HepG2 (cell line): ENCODE results near the gene STUB1. TPM values are rescaled to one million over a fixed set of nuclear protein-coding genes. Genes with fewer than 3 reads are reported as not detected.

ENCODE experiments used
- ATF4 ChIP-seq, 2 experiments: fragments of 450-650 bp in 1 of 2; sonication (generic) in 1 of 2; formaldehyde crosslinking; IDR thresholded peaks; 2 replicates each; pipeline versions ENCODE4 v1.5.0 to v1.8.0; 2020 to 2022; ENCODE audit warnings: mild to moderate bottlenecking in 1 of 2, missing genetic modification reagents in 1 of 2
- CBX5 ChIP-seq: sonication (generic); formaldehyde crosslinking; IDR thresholded peaks from 2 replicates; pipeline ENCODE4 v1.4.0; 2020; ENCODE audit warnings: missing genetic modification reagents, borderline replicate concordance
- GTF2F1 ChIP-seq: fragments of 150-350 bp; IDR thresholded peaks from 2 replicates; pipeline ENCODE4 v1.6.1; 2014; ENCODE audit warnings: low read length
- HOMEZ ChIP-seq: IDR thresholded peaks from 2 replicates; pipeline ENCODE4 v1.6.1; 2016; ENCODE audit warnings: low read depth
- HOXA7 ChIP-seq: sonication (generic); formaldehyde crosslinking; IDR thresholded peaks from 2 replicates; pipeline ENCODE4 v1.8.1; 2022; ENCODE audit warnings: mild to moderate bottlenecking, missing genetic modification reagents, moderate library complexity
- RFX5 ChIP-seq: IDR thresholded peaks from 2 replicates; pipeline ENCODE4 v1.6.1; 2011; ENCODE audit warnings: low read depth, low read length, improper control_type of control experiment
- SOX6 ChIP-seq, 2 experiments: fragments of 450-650 bp in 1 of 2; sonication (generic) in 1 of 2; formaldehyde crosslinking in 1 of 2; IDR thresholded peaks; 2 replicates each; pipeline versions ENCODE4 v1.4.0 to v1.6.1; 2017 to 2020; ENCODE audit warnings: antibody characterized with exemption in 1 of 2, mild to moderate bottlenecking in 1 of 2, missing genetic modification reagents in 1 of 2
- ZNF17 ChIP-seq: sonication (generic); formaldehyde crosslinking; IDR thresholded peaks from 2 replicates; pipeline ENCODE4 v1.5.0; 2020; ENCODE audit warnings: mild to moderate bottlenecking, missing genetic modification reagents
- ZNF232 ChIP-seq: sonication (generic); formaldehyde crosslinking; IDR thresholded peaks from 2 replicates; pipeline ENCODE4 v1.4.0; 2020; ENCODE audit warnings: missing genetic modification reagents, borderline replicate concordance
- ZNF563 ChIP-seq: sonication (generic); formaldehyde crosslinking; IDR thresholded peaks from 2 replicates; pipeline ENCODE4 v1.8.0; 2022; ENCODE audit warnings: mild to moderate bottlenecking, moderate library complexity, missing genetic modification reagents
- ZNF597 ChIP-seq: sonication (generic); formaldehyde crosslinking; IDR thresholded peaks from 2 replicates; pipeline ENCODE4 v1.5.0; 2020; ENCODE audit warnings: missing genetic modification reagents
- polyA plus RNA-seq, 8 experiments: library from polyadenylated mRNA; depleted of rRNA in 3 of 8; stranded (reverse) in 7 of 8; unstranded in 1 of 8; fragments of >200 nt; fragmentation: Illumina TruSeq in 4 of 8; extraction: Trizol in 4 of 8; gene quantifications; 2 replicates each; pipeline versions ENCODE4 v1.2.1 to v1.2.3, GENCODE V29; 2011 to 2016; ENCODE audit warnings: low read depth in 4 of 8, missing spikeins in 1 of 8, mixed read lengths in 1 of 8; ENCODE audit not compliant: insufficient read depth in 1 of 8
- total RNA-seq, 5 experiments: library from RNA; depleted of rRNA; stranded (reverse); fragments of >200 nt; fragmentation: Illumina TruSeq; extraction: Trizol; gene quantifications; 2 replicates each; pipeline ENCODE4 v1.2.3, GENCODE V29; 2016; ENCODE audit warnings: low read depth in 1 of 5
- TF ChIP-seq, protein P1 (sequence below): IDR thresholded peaks from 2 replicates; pipeline ENCODE4 v1.6.1; 2012; ENCODE audit warnings: low read length, improper control_type of control experiment
- TF ChIP-seq, protein P2 (sequence below), 2 experiments: IDR thresholded peaks; 2 replicates each; pipeline ENCODE4 v1.6.1; 2011 to 2012; ENCODE audit warnings: low read length in 2 of 2, borderline replicate concordance in 1 of 2, low read depth in 1 of 2, mild to moderate bottlenecking in 1 of 2, moderate library complexity in 1 of 2
- TF ChIP-seq, protein P3 (sequence below): sonication (generic); formaldehyde crosslinking; IDR thresholded peaks from 2 replicates; pipeline ENCODE4 v1.4.0; 2020; ENCODE audit warnings: mild to moderate bottlenecking, missing genetic modification reagents

STUB1 gene
- total and polyA plus RNA-seq, 2 of the 13 experiments (the other 11 are each of a cell fraction or from before 2014, with no cell fraction given): 52.9 to 78.2 TPM

GRCh38 chr16:667780-668518, 12.3 kb upstream of the STUB1 start, which contains the start of gene RHOT2 (continued):
- TF ChIP-seq, protein P1, sequence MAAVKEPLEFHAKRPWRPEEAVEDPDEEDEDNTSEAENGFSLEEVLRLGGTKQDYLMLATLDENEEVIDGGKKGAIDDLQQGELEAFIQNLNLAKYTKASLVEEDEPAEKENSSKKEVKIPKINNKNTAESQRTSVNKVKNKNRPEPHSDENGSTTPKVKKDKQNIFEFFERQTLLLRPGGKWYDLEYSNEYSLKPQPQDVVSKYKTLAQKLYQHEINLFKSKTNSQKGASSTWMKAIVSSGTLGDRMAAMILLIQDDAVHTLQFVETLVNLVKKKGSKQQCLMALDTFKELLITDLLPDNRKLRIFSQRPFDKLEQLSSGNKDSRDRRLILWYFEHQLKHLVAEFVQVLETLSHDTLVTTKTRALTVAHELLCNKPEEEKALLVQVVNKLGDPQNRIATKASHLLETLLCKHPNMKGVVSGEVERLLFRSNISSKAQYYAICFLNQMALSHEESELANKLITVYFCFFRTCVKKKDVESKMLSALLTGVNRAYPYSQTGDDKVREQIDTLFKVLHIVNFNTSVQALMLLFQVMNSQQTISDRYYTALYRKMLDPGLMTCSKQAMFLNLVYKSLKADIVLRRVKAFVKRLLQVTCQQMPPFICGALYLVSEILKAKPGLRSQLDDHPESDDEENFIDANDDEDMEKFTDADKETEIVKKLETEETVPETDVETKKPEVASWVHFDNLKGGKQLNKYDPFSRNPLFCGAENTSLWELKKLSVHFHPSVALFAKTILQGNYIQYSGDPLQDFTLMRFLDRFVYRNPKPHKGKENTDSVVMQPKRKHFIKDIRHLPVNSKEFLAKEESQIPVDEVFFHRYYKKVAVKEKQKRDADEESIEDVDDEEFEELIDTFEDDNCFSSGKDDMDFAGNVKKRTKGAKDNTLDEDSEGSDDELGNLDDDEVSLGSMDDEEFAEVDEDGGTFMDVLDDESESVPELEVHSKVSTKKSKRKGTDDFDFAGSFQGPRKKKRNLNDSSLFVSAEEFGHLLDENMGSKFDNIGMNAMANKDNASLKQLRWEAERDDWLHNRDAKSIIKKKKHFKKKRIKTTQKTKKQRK: no peak
- TF ChIP-seq CBX5 (no peak), ZNF597 (CRISPR knock-in tag) (no peak), ATF4 (CRISPR knock-in tag; IDR thresholded peaks at IDR 0.05) (peak in 1 of 2 experiments; percentile 54; a peak in 1 of 4 replicates), HOXA7 (CRISPR knock-in tag) (no peak), ZNF17 (CRISPR knock-in tag) (no peak), SOX6 (IDR thresholded peaks at IDR 0.05) (no peak), SOX6 (CRISPR knock-in tag; IDR thresholded peaks at IDR 0.05) (no peak), RFX5 (no peak), ZNF232 (CRISPR knock-in tag) (peak; percentile 51; the same call in 1 of the 2 replicates), GTF2F1 (no peak), ZNF563 (CRISPR knock-in tag) (peak; percentile 59; the same call in 1 of the 2 replicates), HOMEZ (peak; percentile 75; the same call in 1 of the 2 replicates)
- TF ChIP-seq, protein P2, sequence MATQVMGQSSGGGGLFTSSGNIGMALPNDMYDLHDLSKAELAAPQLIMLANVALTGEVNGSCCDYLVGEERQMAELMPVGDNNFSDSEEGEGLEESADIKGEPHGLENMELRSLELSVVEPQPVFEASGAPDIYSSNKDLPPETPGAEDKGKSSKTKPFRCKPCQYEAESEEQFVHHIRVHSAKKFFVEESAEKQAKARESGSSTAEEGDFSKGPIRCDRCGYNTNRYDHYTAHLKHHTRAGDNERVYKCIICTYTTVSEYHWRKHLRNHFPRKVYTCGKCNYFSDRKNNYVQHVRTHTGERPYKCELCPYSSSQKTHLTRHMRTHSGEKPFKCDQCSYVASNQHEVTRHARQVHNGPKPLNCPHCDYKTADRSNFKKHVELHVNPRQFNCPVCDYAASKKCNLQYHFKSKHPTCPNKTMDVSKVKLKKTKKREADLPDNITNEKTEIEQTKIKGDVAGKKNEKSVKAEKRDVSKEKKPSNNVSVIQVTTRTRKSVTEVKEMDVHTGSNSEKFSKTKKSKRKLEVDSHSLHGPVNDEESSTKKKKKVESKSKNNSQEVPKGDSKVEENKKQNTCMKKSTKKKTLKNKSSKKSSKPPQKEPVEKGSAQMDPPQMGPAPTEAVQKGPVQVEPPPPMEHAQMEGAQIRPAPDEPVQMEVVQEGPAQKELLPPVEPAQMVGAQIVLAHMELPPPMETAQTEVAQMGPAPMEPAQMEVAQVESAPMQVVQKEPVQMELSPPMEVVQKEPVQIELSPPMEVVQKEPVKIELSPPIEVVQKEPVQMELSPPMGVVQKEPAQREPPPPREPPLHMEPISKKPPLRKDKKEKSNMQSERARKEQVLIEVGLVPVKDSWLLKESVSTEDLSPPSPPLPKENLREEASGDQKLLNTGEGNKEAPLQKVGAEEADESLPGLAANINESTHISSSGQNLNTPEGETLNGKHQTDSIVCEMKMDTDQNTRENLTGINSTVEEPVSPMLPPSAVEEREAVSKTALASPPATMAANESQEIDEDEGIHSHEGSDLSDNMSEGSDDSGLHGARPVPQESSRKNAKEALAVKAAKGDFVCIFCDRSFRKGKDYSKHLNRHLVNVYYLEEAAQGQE (IDR thresholded peaks at IDR 0.05; ENCODE audit: borderline replicate concordance in 1 of 2, low read depth in 1 of 2, low read length in 2 of 2): no peak
- TF ChIP-seq, protein P3, sequence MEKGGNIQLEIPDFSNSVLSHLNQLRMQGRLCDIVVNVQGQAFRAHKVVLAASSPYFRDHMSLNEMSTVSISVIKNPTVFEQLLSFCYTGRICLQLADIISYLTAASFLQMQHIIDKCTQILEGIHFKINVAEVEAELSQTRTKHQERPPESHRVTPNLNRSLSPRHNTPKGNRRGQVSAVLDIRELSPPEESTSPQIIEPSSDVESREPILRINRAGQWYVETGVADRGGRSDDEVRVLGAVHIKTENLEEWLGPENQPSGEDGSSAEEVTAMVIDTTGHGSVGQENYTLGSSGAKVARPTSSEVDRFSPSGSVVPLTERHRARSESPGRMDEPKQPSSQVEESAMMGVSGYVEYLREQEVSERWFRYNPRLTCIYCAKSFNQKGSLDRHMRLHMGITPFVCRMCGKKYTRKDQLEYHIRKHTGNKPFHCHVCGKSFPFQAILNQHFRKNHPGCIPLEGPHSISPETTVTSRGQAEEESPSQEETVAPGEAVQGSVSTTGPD (CRISPR knock-in tag): no peak
